Lung (tissue), 12 donors: ENCODE data around the gene KIF26B. TPM values are rescaled to one million over a fixed set of nuclear protein-coding genes. Genes with fewer than 3 reads are reported as not detected.

Source experiments
- ATAC-seq: fragments of 200-7000 bp; cut with Tn5 transposase; one replicate; pipeline ENCODE4 v1.9.1; 2020; ENCODE audit warnings: moderate number of reproducible peaks; ENCODE audit not compliant: insufficient read depth, low FRiP score
- DNase-seq, 3 donors: peaks; one replicate each; pipeline ENCODE4 v3.0.0-alpha.2; 2013 to 2017
- H3K27ac ChIP-seq, 2 donors: one replicate each; pipeline ENCODE4 v1.5.1; 2013; ENCODE audit warnings: mild to moderate bottlenecking in 2 of 2, moderate library complexity in 2 of 2, control low read depth in 1 of 2, inconsistent platforms in 1 of 2, low read depth in 1 of 2, low read length in 1 of 2
- H3K27me3 ChIP-seq, 3 donors: one replicate each; pipeline ENCODE4 v1.5.1; 2013; ENCODE audit warnings: low read length in 2 of 3; ENCODE audit not compliant: control insufficient read depth in 3 of 3, insufficient read depth in 3 of 3
- H3K36me3 ChIP-seq, 4 donors: one replicate each; pipeline ENCODE4 v1.5.1; 2013; ENCODE audit warnings: low read length in 4 of 4, mild to moderate bottlenecking in 1 of 4, moderate library complexity in 1 of 4; ENCODE audit not compliant: control insufficient read depth in 4 of 4, insufficient read depth in 4 of 4
- H3K4me1 ChIP-seq, 5 donors: one replicate each; pipeline ENCODE4 v1.5.1; 2013; ENCODE audit warnings: low read length in 5 of 5, mild to moderate bottlenecking in 2 of 5, moderate library complexity in 1 of 5; ENCODE audit not compliant: control insufficient read depth in 5 of 5, insufficient read depth in 5 of 5
- H3K4me3 ChIP-seq: one replicate; pipeline ENCODE4 v1.5.1; 2013; ENCODE audit warnings: mild to moderate bottlenecking, control low read depth, moderate library complexity
- H3K9ac ChIP-seq, 2 donors: one replicate each; pipeline ENCODE4 v1.5.1; 2013; ENCODE audit warnings: low read length in 2 of 2, control low read depth in 1 of 2; ENCODE audit not compliant: insufficient read depth in 1 of 2
- H3K9me3 ChIP-seq, 4 donors: one replicate each; pipeline ENCODE4 v1.5.1; 2013; ENCODE audit warnings: low read length in 3 of 4, mild to moderate bottlenecking in 1 of 4, moderate library complexity in 1 of 4; ENCODE audit not compliant: control insufficient read depth in 4 of 4, insufficient read depth in 3 of 4
- WGBS, 2 donors: extraction: QIAGEN DNeasy Blood & Tissue Kit; methylation state at CpG; one replicate each; pipeline ENCODE4 v1.1.7; 2013; 5-methylcytosine and 5-hydroxymethylcytosine counted together
- polyA plus RNA-seq, 2 donors: library from polyadenylated mRNA; stranded (reverse); fragments of 200-250 nt; gene quantifications; one replicate each; pipeline ENCODE4 v1.2.1, GENCODE V29; 2013
- total RNA-seq, 2 donors: library from RNA; depleted of rRNA in 1 of 2; stranded (reverse); fragments of >200 nt in 1 of 2; gene quantifications; one replicate each; pipeline ENCODE4 v1.2.1, GENCODE V29; 2014 to 2021
- TF ChIP-seq, protein P1 (sequence below): IDR thresholded peaks from 2 replicates; pipeline ENCODE4 v1.5.1; 2012; ENCODE audit warnings: mild to moderate bottlenecking; ENCODE audit errors: control extremely low read depth, extremely low read depth
- donor health status: control.
- donor health status: control.
- donor health status: Bipolar disorder and iron deficiency.
- donor health status: healthy.
- donor health status: DM: yes; HTN: yes; CAD: no.

Gene KIF26B
- total and polyA plus RNA-seq, 4 donors = 0.61 to 6.7 (median 2.2) TPM

- H3K9me3 ChIP-seq = peaks cover 0 to 5% (median 0%) of the 10 kb centered on the region in 4 donors
- no peak for ATAC-seq
- H3K4me3 ChIP-seq = no peak overlapping the region
- no peaks in the 10 kb centered on the region for H3K36me3 ChIP-seq
- TF ChIP-seq, protein P1, sequence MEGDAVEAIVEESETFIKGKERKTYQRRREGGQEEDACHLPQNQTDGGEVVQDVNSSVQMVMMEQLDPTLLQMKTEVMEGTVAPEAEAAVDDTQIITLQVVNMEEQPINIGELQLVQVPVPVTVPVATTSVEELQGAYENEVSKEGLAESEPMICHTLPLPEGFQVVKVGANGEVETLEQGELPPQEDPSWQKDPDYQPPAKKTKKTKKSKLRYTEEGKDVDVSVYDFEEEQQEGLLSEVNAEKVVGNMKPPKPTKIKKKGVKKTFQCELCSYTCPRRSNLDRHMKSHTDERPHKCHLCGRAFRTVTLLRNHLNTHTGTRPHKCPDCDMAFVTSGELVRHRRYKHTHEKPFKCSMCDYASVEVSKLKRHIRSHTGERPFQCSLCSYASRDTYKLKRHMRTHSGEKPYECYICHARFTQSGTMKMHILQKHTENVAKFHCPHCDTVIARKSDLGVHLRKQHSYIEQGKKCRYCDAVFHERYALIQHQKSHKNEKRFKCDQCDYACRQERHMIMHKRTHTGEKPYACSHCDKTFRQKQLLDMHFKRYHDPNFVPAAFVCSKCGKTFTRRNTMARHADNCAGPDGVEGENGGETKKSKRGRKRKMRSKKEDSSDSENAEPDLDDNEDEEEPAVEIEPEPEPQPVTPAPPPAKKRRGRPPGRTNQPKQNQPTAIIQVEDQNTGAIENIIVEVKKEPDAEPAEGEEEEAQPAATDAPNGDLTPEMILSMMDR = no peak
- 89 to 91% methylated on average over 9 of the region's 9 CpGs for WGBS, 2 donors
- no peaks in the 10 kb centered on the region for H3K27me3 ChIP-seq
- no peak overlapping the region for H3K27ac ChIP-seq
- DNase-seq = no peak
- no peak overlapping the region for H3K9ac ChIP-seq
- peaks cover 0 to 51% (median 8%) of the 10 kb centered on the region in 5 donors for H3K4me1 ChIP-seq
Measured at GRCh38 chr1:245583081-245583480, 428.3 kb downstream of the KIF26B start.

GRCh38 chr1:245583575-245584330 is 429.0 kb downstream of the KIF26B start:
- WGBS, 2 donors = 70 to 78% methylated on average over 15 of the region's 15 CpGs
- DNase-seq (peak in 1 of 3 donors; percentile 47), ATAC-seq (no peak)
- TF ChIP-seq, protein P1 = no peak
- H3K9me3 ChIP-seq = peaks cover 0 to 2% (median 0%) of the 10 kb centered on the region in 4 donors
- no peak overlapping the region for H3K27ac ChIP-seq
- H3K27me3 ChIP-seq = no peaks in the 10 kb centered on the region
- no peaks in the 10 kb centered on the region for H3K36me3 ChIP-seq
- no peak overlapping the region for H3K4me3 ChIP-seq
- peaks cover 0 to 51% (median 9%) of the 10 kb centered on the region in 5 donors for H3K4me1 ChIP-seq
- no peak overlapping the region for H3K9ac ChIP-seq

GRCh38 chr1:245585252-245585959 is 430.6 kb downstream of the KIF26B start:
- TF ChIP-seq, protein P1 = no peak
- H3K36me3 ChIP-seq = no peaks in the 10 kb centered on the region
- H3K9ac ChIP-seq = no peak overlapping the region
- peak in 2 of 3 donors; percentile 35 to 50 for DNase-seq
- 82 to 91% methylated on average over 11 of the region's 11 CpGs for WGBS, 2 donors
- H3K4me1 ChIP-seq = peaks cover 0 to 62% (median 19%) of the 10 kb centered on the region in 5 donors
- no peak overlapping the region for H3K27ac ChIP-seq
- H3K27me3 ChIP-seq = no peaks in the 10 kb centered on the region
- no peak overlapping the region for H3K4me3 ChIP-seq
- no peak for ATAC-seq
- H3K9me3 ChIP-seq = peaks cover 0 to 2% (median 0%) of the 10 kb centered on the region in 4 donors
